ENCODE results near the gene PAK1. TPM values are rescaled to one million over a fixed set of nuclear protein-coding genes. Genes with fewer than 3 reads are reported as not detected.

PAK1 gene
- total and polyA plus RNA-seq, 2 of the 4 experiments (the other 2 are of a cell fraction), result 34.3 to 60.6 TPM

DNA sequence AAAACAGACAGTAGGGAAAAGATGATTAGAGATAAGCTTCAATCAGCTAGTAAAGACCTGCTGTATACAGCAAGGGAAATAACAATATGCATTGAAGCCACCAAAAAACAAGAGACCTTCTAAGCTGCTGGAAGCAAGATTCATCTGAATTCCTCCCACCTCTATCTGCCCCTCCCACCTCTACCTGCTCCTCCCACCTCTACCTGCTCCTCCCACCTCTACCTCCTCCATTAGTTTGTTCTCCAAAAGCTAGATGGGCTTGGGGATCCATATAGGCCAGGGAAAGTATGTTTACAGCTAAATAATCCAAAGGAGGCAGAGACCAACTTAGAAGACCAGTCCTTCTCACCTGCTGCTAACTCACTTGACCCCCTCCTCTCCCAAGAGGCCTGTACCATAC, 33.2 kb downstream of the PAK1 start:
- Histone ChIP-seq H2AFZ (replicated peaks; ENCODE audit: low read length, poor library complexity) (no peak overlapping the region), H3K9ac (ENCODE audit: low read depth, low read length) (no peak overlapping the region), H4K20me1 (ENCODE audit: insufficient read depth, low read length) (no peaks in the 10 kb centered on the region), H3K4ac (ENCODE audit: low read depth, low read length) (no peak overlapping the region), H3K18ac (ENCODE audit: low read depth, low read length) (no peak overlapping the region), H2AK9ac (replicated peaks; ENCODE audit: low read depth, low read length, poor library complexity) (no peak overlapping the region), H3K4me2 (ENCODE audit: low read depth, low read length) (no peak overlapping the region), H3K14ac (replicated peaks; ENCODE audit: low read depth, low read length) (no peak overlapping the region), H3K27me3 (ENCODE audit: control insufficient read depth, insufficient read depth, low read length) (peaks cover 32% of the 10 kb centered on the region), H2BK20ac (ENCODE audit: low read depth, low read length) (no peak overlapping the region), H2BK120ac (ENCODE audit: low read depth, low read length) (no peak overlapping the region), H3K56ac (ENCODE audit: extremely low read depth, insufficient read depth, low read length) (no peak overlapping the region), H3K4me1 (ENCODE audit: control insufficient read depth, insufficient read depth, low read length) (no peaks in the 10 kb centered on the region), H3K27ac (ENCODE audit: insufficient read depth, low read length) (no peak overlapping the region), H4K8ac (ENCODE audit: low read depth in 2 of 2, low read length in 2 of 2) (no peak overlapping the region), H3K79me1 (ENCODE audit: low read depth in 1 of 2, low read length in 2 of 2) (no peaks in the 10 kb centered on the region), H3K4me3 (ENCODE audit: insufficient read depth, low read depth, low read length) (no peak overlapping the region), H2BK5ac (ENCODE audit: low read depth, low read length, poor library complexity, severe bottlenecking) (no peak overlapping the region), H3K9me3 (ENCODE audit: control insufficient read depth, insufficient read depth, low read length) (no peaks in the 10 kb centered on the region), H3K9me1 (ENCODE audit: insufficient read depth, low read length) (no peaks in the 10 kb centered on the region), H4K5ac (ENCODE audit: low read depth, low read length) (no peak overlapping the region), H3K36me3 (ENCODE audit: control insufficient read depth, insufficient read depth, low read length) (no peaks in the 10 kb centered on the region), H3K23ac (ENCODE audit: low read depth, low read length) (no peak overlapping the region), H2AK5ac (ENCODE audit: low read depth, low read length) (no peak overlapping the region), H4K91ac (ENCODE audit: insufficient read depth, low read depth, low read length) (no peak overlapping the region), H2BK15ac (ENCODE audit: low read depth, low read length) (no peak overlapping the region)
- no peak for TF ChIP-seq CTCF (conservative IDR thresholded peaks at IDR 0.05; ENCODE audit: low read depth, low read length)
- no peak for TF ChIP-seq MAZ (IDR thresholded peaks at IDR 0.05; ENCODE audit: borderline replicate concordance, low read depth, low read length)
- TF ChIP-seq FOS (IDR thresholded peaks at IDR 0.05; ENCODE audit: low read depth, low read length), result no peak
- TF ChIP-seq SMC3 (IDR thresholded peaks at IDR 0.05; ENCODE audit: low read depth, low read length), result no peak
- TF ChIP-seq NFE2L2 (IDR thresholded peaks at IDR 0.05; ENCODE audit: low read depth, low read length), result no peak
- TF ChIP-seq CEBPB (IDR thresholded peaks at IDR 0.05; ENCODE audit: low read depth, low read length), result no peak
- TF ChIP-seq RAD21 (IDR thresholded peaks at IDR 0.05; ENCODE audit: low read length), result no peak
- TF ChIP-seq, protein P1, sequence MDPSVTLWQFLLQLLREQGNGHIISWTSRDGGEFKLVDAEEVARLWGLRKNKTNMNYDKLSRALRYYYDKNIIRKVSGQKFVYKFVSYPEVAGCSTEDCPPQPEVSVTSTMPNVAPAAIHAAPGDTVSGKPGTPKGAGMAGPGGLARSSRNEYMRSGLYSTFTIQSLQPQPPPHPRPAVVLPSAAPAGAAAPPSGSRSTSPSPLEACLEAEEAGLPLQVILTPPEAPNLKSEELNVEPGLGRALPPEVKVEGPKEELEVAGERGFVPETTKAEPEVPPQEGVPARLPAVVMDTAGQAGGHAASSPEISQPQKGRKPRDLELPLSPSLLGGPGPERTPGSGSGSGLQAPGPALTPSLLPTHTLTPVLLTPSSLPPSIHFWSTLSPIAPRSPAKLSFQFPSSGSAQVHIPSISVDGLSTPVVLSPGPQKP (IDR thresholded peaks at IDR 0.05; ENCODE audit: borderline replicate concordance, low read depth, low read length), result no peak
- TF ChIP-seq CHD1 (IDR thresholded peaks at IDR 0.05; ENCODE audit: low read depth, low read length), result no peak
- TF ChIP-seq POLR2A (IDR thresholded peaks at IDR 0.05; ENCODE audit: low read depth, low read length), result no peak
- TF ChIP-seq RCOR1 (IDR thresholded peaks at IDR 0.05; ENCODE audit: insufficient replicate concordance, low read length), result no peak
- TF ChIP-seq, protein P2, sequence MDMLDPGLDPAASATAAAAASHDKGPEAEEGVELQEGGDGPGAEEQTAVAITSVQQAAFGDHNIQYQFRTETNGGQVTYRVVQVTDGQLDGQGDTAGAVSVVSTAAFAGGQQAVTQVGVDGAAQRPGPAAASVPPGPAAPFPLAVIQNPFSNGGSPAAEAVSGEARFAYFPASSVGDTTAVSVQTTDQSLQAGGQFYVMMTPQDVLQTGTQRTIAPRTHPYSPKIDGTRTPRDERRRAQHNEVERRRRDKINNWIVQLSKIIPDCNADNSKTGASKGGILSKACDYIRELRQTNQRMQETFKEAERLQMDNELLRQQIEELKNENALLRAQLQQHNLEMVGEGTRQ (IDR thresholded peaks at IDR 0.05; ENCODE audit: low read depth, low read length), result no peak
- no peak for TF ChIP-seq MAFK (IDR thresholded peaks at IDR 0.05; ENCODE audit: low read depth, low read length)
- TF ChIP-seq MXI1 (IDR thresholded peaks at IDR 0.05; ENCODE audit: borderline replicate concordance, low read depth, low read length), result no peak
- TF ChIP-seq RFX5 (IDR thresholded peaks at IDR 0.05; ENCODE audit: low read depth, low read length), result no peak
- TF ChIP-seq BHLHE40 (IDR thresholded peaks at IDR 0.05; ENCODE audit: low read depth, low read length), result no peak
- ChIA-PET POLR2A (ENCODE audit: unreplicated experiment) (interaction anchor here (1.1 kb wide), 1 partner anchor 9 kb away, joined by 7 read pairs; no protein-coding TSS in a partner anchor), CTCF (no interaction called here)
- intact Hi-C loops (cut with micrococcal nuclease) (no loop called here), dilution Hi-C loops (cut with HindIII; ENCODE audit: low sequenced_read_pairs, unreplicated experiment) (no loop called here), in situ Hi-C loops (cut with MboI; ENCODE audit: low sequenced_read_pairs) (no loop called here)
- DNase-seq (no peak), ATAC-seq (ENCODE audit: low read depth) (no peak)
- BruUV-seq (replicated peaks), result no TSS peak

All from IMR-90 (cell line).